GM12892 (cell line): Measurements from ENCODE around the gene TRIO.
"Not testable (repeated sequence)": the region's sequence is repeated elsewhere in the genome, so short reads cannot be mapped to it uniquely, and the experiment has no call there.

Source experiments
- DNase-seq: peaks from one replicate; pipeline ENCODE4 v3.0.0; 2011; ENCODE audit not compliant: insufficient read length
- FAIRE-seq: peaks from 2 replicates; lab custom pipeline; 2011; peaks lifted over from hg19 to GRCh38; lab: Jason Lieb, UNC
- POLR2A ChIP-seq: IDR thresholded peaks from 2 replicates; pipeline ENCODE4 v1.6.1; 2011; ENCODE audit warnings: low read depth, low read length, control low read depth
- POLR2AphosphoS5 ChIP-seq: IDR thresholded peaks from 2 replicates; pipeline ENCODE4 v1.6.1; 2011; ENCODE audit warnings: low read depth, low read length, control low read depth
- TAF1 ChIP-seq: IDR thresholded peaks from 2 replicates; pipeline ENCODE4 v1.6.1; 2011; ENCODE audit warnings: low read depth, mild to moderate bottlenecking, control low read depth, low read length, borderline replicate concordance

TRIO gene

GRCh38 chr5:14531668-14532067 lies 388.5 kb downstream of the TRIO start:
- DNase-seq (no peak), FAIRE-seq (no peak)
- TF ChIP-seq POLR2AphosphoS5 (no peak), POLR2A (no peak), TAF1 (no peak)

GRCh38 chr5:14532180-14532579 lies 389.0 kb downstream of the TRIO start:
- TF ChIP-seq POLR2A: no peak
- TF ChIP-seq POLR2AphosphoS5: no peak
- no peak for TF ChIP-seq TAF1
- DNase-seq (no peak), FAIRE-seq (no peak)

GRCh38 chr5:14534773-14535172 lies 391.6 kb downstream of the TRIO start:
- TF ChIP-seq TAF1: no peak
- FAIRE-seq: no peak

GRCh38 chr5:14545308-14545707 lies 402.2 kb downstream of the TRIO start:
- DNase-seq (no peak), FAIRE-seq (no peak)
- TF ChIP-seq POLR2A (no peak), TAF1 (no peak), POLR2AphosphoS5 (no peak)

More at GRCh38 chr5:14534773-14535172, 391.6 kb downstream of the TRIO start:
- no peak for DNase-seq

GRCh38 chr5:14545862-14546261 lies 402.7 kb downstream of the TRIO start:
- FAIRE-seq: no peak
- TF ChIP-seq POLR2A (no peak), POLR2AphosphoS5 (no peak), TAF1 (no peak)

GRCh38 chr5:14547666-14548065 lies 404.5 kb downstream of the TRIO start:
- no peak for TF ChIP-seq TAF1
- no peak for TF ChIP-seq POLR2A
- no peak for TF ChIP-seq POLR2AphosphoS5

More at GRCh38 chr5:14545862-14546261, 402.7 kb downstream of the TRIO start:
- no peak for DNase-seq

GRCh38 chr5:14551211-14551610 lies 408.1 kb downstream of the TRIO start:
- FAIRE-seq: no peak
- DNase-seq: no peak
- TF ChIP-seq POLR2A (no peak), POLR2AphosphoS5 (no peak), TAF1 (no peak)

More at GRCh38 chr5:14547666-14548065, 404.5 kb downstream of the TRIO start:
- FAIRE-seq (no peak), DNase-seq (no peak)

GRCh38 chr5:14552017-14552416 lies 408.9 kb downstream of the TRIO start:
- TF ChIP-seq POLR2AphosphoS5 (no peak), POLR2A (no peak), TAF1 (no peak)
- DNase-seq (no peak), FAIRE-seq (no peak)

- FAIRE-seq, DNase-seq: not testable (repeated sequence)
Measured at GRCh38 chr5:14554288-14554687, 411.1 kb downstream of the TRIO start.

GRCh38 chr5:14556015-14556414 lies 412.9 kb downstream of the TRIO start:
- no peak for TF ChIP-seq POLR2AphosphoS5
- no peak for TF ChIP-seq POLR2A
- TF ChIP-seq TAF1: no peak
- DNase-seq (no peak), FAIRE-seq (no peak)

- no peak for FAIRE-seq
- no peak for DNase-seq
- no peak for TF ChIP-seq POLR2A
- no peak for TF ChIP-seq TAF1
- TF ChIP-seq POLR2AphosphoS5: no peak
Measured at GRCh38 chr5:14557203-14557770, 414.1 kb downstream of the TRIO start.

GRCh38 chr5:14557791-14558415 lies 414.8 kb downstream of the TRIO start:
- no peak for DNase-seq
- FAIRE-seq: no peak
- TF ChIP-seq TAF1: no peak
- no peak for TF ChIP-seq POLR2AphosphoS5
- no peak for TF ChIP-seq POLR2A
